ENCODE results near the gene REC114. TPM values are rescaled to one million over a fixed set of nuclear protein-coding genes. Genes with fewer than 3 reads are reported as not detected.

The REC114 gene
- polyA plus RNA-seq, 4 donors: not detected

DNA sequence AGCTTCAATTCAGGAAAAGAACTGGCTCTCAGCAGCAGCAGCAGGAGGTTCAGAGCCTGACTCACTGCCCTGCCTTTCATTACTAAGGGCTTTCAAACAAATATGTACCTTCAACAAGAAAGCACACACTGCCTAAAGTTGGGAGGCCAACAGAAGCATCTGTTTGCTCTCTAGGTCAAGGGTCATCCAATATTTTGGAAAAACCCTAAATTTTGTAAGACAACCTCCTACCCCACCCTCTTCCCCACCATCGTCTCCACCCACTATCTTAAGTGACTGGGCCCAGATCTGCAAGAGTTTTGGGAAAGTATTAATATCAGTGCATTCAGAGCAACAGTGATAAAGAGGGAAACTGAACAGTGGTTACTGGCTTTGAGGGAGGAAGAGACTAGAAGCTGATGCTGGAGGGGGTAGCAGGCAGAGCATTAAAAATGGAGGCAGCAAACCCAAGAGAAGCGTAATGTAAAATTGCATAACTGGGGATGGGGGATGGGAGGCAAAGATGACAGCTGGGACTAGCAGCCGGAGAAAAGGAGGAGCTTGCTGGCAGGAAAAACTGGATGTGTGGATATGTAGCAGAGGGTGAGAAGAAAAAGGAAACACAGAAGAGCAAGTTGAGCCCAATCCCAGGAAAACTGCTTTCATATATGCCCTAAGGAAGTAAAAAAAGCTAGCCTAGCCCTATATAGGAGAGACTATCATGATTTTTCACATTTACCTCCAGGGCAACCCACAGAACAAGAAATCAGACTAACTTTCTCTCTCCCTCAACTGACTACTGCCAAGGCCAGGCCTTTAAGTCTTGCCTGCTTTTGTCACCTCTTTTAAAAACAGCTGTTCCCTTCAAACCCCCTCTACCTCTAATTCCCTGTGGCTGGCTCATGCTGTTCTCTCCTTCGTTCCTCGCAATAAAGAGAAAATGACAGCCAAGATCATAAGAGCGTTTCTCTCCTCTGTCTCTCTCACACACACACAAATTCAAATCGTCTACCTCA, 158.8 kb downstream of the REC114 start:
- peak in 2 of 4 donors; percentile 39 to 58 for DNase-seq (ENCODE audit: low read depth in 4 of 4, low spot score in 3 of 4)

DNA sequence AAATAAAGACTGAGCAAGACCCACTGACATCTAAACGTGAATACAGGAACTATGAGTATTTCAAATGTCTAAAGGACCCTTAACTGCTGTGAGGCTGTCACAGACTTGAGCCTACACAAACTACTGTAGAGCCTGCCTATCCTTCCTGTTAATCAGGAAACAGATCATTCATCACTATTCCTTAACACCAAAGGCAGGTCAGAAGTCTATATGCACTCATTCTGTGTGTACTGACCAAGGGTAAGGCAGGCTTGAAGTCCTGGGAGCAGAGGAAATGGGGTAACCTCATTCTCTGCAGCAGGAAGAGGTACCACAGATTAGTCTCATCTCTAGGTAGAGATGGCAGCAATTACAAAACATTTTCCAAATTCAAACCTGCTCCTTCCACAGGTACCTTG, 159.5 kb downstream of the REC114 start:
- no peak for DNase-seq (ENCODE audit: low read depth in 4 of 4, low spot score in 3 of 4)

DNA sequence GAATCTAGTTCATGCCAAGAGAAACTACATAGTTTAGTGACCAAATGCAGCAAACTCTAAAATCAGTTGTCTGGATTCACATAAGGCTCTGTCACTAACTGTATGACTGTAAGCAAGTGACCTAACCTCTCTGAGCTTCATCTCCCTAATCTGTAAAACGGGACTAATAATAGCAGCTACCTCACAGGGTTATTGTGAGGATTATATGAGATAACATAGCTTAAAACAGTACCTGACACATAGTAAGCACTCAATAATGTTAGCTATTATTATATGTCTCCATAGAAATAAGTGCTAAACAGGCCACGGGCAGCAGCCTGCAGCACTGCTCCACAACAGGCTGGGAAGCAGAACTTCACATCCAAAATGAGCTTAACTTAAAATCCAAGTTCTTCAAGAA, 160.0 kb downstream of the REC114 start:
- DNase-seq (ENCODE audit: low read depth in 4 of 4, low spot score in 3 of 4): no peak

DNA sequence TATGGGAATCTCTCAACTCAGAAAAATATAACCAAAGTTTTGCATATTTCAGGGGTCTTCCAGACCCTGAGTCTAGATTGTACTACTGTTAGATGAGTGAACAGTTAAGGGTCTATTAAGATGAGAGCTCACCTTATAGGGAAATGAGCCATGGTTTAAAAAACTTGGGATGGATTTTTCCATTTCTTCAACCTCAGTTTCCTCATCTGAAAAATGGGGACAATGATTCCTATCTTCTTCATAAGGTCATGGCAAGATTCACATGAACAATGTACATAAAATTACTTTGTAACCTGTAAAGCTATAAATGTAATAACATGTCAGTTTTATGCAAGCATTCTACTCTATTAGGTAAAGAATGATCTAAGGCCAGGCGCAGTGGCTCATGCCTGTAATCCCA, 161.5 kb downstream of the REC114 start:
- no peak for DNase-seq (ENCODE audit: low read depth in 4 of 4, low spot score in 3 of 4)

DNA sequence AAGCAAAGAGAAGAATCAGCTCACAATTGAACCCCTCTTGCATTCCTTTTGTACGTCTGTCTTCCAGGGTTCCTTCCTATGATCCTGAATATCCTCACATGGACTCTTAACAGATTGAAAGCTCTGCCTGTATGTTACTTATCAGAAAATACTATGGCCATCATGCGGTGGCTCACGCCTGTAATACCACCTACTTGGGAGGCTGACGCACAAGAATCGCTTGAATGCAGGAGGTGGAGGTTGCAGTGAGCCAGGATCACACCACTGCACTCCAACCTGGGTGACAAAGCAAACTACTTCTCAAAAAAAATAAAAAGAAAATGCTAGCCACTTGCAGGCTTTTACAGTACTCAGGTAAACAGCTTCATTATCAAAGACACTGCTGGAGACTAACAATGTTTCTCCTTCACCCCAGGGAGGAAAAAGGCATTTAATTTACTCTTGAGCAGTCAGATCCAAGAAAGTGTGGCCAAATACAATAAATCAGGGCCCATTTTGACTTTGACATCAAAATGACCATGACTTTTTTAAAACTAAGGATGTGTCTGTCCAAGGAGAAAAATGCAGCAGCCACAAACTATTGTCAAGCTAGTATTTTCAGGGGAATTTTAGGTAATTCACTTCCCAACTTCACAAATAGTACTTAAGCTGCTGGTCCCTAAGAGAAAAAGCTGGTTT, 162.9 kb downstream of the REC114 start:
- DNase-seq (ENCODE audit: low read depth in 4 of 4, low spot score in 3 of 4): no peak

DNA sequence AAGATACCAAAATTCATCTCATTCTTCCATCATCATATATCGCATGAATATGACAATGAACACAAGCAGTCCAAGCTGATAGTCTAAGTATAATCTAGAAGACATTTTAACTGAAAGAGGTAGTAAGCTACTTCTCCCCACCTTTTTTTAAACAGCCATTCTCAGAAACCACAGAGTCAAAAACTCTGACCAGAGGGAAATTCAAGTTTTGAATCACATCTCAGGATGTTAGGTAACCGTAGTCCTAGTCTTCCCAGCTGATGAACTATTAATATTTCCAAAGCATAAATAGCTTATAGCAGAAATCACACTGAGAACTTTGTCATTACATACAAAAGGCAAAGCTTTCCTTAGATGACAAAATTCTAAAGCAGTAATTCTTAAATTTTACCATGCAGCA, 164.4 kb downstream of the REC114 start:
- no peak for DNase-seq (ENCODE audit: low read depth in 4 of 4, low spot score in 3 of 4)

DNA sequence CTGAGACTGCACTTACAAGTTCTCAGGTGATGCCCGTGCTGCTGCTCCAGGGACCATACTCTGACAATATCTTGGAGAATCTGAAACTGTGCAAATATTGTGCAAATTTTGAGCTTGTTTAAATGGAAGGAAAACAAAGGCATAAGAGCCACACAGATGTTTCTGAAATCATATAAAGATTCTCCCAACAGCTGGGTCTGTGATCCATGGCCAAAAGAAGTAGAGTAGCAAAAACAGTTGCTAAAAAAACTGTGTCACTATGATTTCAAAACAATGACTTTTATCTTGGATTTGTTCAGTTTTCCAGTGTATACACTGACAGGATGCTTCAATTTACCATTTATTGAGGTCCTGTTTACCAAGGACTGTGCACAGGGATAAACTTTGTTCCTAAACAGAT, 164.9 kb downstream of the REC114 start:
- no peak for DNase-seq (ENCODE audit: low read depth in 4 of 4, low spot score in 3 of 4)

DNA sequence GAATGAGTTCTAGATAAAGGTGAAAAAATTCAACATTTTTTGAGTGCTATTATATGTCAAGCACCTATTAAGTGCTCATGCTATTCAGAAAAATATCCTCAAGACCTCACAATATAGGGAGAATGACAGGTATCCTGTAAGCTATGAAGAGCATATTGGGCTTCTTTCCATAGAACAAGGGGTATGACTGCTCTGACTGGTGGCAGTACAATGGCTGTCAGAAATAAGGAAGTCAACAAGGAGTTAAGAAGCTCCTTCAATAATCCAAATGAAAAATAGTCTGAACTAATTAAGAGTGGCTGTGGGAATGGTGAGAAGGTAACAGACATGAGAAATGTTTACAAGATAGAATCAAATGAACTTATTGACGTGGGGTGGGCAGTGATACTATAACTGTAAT, 165.5 kb downstream of the REC114 start:
- DNase-seq (ENCODE audit: low read depth in 4 of 4, low spot score in 3 of 4): no peak

DNA sequence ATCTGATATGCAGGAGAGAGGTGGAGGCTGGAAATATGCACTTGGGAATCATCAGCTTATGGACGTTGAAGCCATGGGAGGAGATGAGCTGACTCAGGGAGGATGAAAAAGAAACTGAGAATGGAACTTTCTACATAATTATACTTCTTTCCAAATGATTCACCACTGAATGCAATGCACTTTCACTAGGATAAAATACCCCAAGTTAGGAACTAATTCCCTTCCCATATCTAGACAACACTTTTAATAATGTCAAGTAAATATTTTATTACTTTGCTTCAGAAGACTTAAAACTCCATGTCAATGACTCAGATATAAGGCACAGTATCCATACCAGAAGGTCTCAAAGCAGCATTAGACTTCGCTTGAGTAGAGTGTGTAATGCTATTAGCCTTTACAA, 166.0 kb downstream of the REC114 start:
- DNase-seq (ENCODE audit: low read depth in 4 of 4, low spot score in 3 of 4): no peak

Other genes with a start within 250 kb of the REC114 start
- 1 to 10 TPM in 2 of 4 donors, under 1 TPM in 2; 0.97 to 1.2 (median 1.1) TPM for gene HCN4, start 74.2 kb upstream of the REC114 start, polyA plus RNA-seq (ENCODE audit: insufficient read length in 4 of 4)
- 100 to 1,000 TPM; 180 to 205 (median 198) TPM for gene NPTN, start 190.2 kb downstream of the REC114 start, polyA plus RNA-seq (ENCODE audit: insufficient read length in 4 of 4)
- 100 to 1,000 TPM; 162 to 176 (median 171) TPM for gene CD276, start 241.2 kb downstream of the REC114 start, polyA plus RNA-seq (ENCODE audit: insufficient read length in 4 of 4)